KMS-11 (cell line): ENCODE results near the gene SLC16A5.

Experiments used
- H2AFZ ChIP-seq: fragments of 200-600 bp; sonication (generic); 2 replicates; pipeline ENCODE4 v1.6.1; 2016; ENCODE audit warnings: antibody characterized with exemption, mixed run types, low read depth
- H3K27ac ChIP-seq: fragments of 200-600 bp; sonication (generic); 2 replicates; pipeline ENCODE4 v1.6.1; 2016; ENCODE audit warnings: mild to moderate bottlenecking, mixed run types
- H3K27me3 ChIP-seq: fragments of 200-600 bp; sonication (generic); 2 replicates; pipeline ENCODE4 v1.6.1; 2017; ENCODE audit warnings: mild to moderate bottlenecking, low read depth, mixed run types, moderate library complexity; ENCODE audit not compliant: insufficient read depth
- H3K36me3 ChIP-seq: fragments of 200-600 bp; sonication (generic); 2 replicates; pipeline ENCODE4 v1.6.1; 2017; ENCODE audit warnings: mild to moderate bottlenecking, mixed run types; ENCODE audit not compliant: insufficient read depth
- H3K4me1 ChIP-seq: fragments of 200-600 bp; sonication (generic); 2 replicates; pipeline ENCODE4 v1.6.1; 2016; ENCODE audit warnings: mild to moderate bottlenecking, low read depth, mixed run types; ENCODE audit not compliant: poor library complexity, severe bottlenecking
- H3K4me2 ChIP-seq: fragments of 200-600 bp; sonication (generic); 2 replicates; pipeline ENCODE4 v1.7.0; 2016; ENCODE audit warnings: mild to moderate bottlenecking, mixed run types
- H3K4me3 ChIP-seq: fragments of 200-600 bp; sonication (generic); IDR thresholded peaks from 2 replicates; pipeline ENCODE4 v1.6.1; 2017; ENCODE audit warnings: low read depth, low read length, mixed read lengths; ENCODE audit not compliant: insufficient read depth
- H3K79me2 ChIP-seq: fragments of 200-600 bp; sonication (generic); 2 replicates; pipeline ENCODE4 v1.6.1; 2016; ENCODE audit warnings: low read depth, mixed run types; ENCODE audit not compliant: insufficient read depth
- H3K9ac ChIP-seq: fragments of 200-600 bp; sonication (generic); 2 replicates; pipeline ENCODE4 v1.6.1; 2016; ENCODE audit warnings: mild to moderate bottlenecking, mixed run types
- H4K20me1 ChIP-seq: fragments of 200-600 bp; sonication (generic); 2 replicates; pipeline ENCODE4 v1.6.1; 2016; ENCODE audit warnings: mild to moderate bottlenecking, mixed run types; ENCODE audit not compliant: insufficient read depth
- TF ChIP-seq, protein P1 (sequence below): fragments of 200-600 bp; sonication (generic); conservative IDR thresholded peaks from 2 replicates; pipeline ENCODE4 v1.6.1; 2017; ENCODE audit warnings: low read depth, mild to moderate bottlenecking, antibody characterized with exemption, low read length, moderate library complexity, mixed read lengths

The SLC16A5 gene

DNA sequence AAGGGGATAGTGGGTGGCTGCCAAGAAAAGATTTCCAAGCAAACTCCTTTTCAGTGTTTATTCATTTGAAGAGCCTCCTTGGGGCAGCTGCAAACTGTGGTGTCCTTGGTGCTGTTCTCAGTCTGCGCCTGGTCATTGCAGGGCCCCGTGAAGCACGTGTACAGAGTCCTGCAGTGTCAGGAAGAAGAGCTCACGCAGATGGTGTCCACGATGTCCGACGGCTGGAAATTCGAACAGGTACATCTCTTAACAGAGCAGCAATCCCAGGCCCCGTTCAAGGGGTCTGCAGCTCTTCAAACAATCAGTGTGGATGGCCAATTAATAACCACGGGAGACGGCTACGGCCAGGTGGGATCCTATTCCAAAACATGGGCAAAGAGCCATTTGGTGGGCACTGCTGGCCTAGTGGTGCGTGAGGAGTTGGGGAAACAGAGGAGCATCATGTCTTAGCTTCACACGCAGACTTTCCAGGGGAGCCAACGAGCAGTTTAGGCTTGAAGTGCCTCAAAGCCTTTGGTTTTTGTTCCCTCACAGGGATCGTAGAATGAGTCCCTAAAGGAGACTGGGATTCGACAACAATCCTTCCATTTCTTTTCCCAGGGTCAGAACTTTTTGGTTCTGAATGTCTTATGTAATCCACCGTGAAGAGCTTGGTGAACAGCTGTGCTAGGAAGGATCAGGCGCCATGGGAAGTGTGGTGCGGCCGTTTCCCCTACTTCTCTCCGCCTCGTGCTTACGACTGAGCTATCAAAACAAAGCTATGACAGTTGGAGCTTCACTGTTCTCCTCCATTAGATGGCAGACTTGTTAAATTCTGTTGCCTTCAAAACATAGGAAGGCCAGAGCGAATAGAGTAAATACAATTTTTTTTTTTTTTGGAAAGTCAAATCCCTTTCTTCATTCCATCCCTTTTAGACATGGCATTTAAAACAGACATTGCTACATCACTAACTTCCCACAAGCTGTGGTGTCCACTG is 28.1 kb upstream of the SLC16A5 start:
- Histone ChIP-seq H3K27me3 (no peaks in the 10 kb centered on the region), H3K4me2 (no peak overlapping the region), H3K36me3 (peaks cover 2% of the 10 kb centered on the region; the same call in 1 of the 2 replicates), H2AFZ (no peak overlapping the region), H3K9ac (no peak overlapping the region), H3K79me2 (no peaks in the 10 kb centered on the region), H3K27ac (no peak overlapping the region), H3K4me3 (no peak overlapping the region), H4K20me1 (no peaks in the 10 kb centered on the region), H3K4me1 (peaks cover 4% of the 10 kb centered on the region)
- TF ChIP-seq, protein P1, sequence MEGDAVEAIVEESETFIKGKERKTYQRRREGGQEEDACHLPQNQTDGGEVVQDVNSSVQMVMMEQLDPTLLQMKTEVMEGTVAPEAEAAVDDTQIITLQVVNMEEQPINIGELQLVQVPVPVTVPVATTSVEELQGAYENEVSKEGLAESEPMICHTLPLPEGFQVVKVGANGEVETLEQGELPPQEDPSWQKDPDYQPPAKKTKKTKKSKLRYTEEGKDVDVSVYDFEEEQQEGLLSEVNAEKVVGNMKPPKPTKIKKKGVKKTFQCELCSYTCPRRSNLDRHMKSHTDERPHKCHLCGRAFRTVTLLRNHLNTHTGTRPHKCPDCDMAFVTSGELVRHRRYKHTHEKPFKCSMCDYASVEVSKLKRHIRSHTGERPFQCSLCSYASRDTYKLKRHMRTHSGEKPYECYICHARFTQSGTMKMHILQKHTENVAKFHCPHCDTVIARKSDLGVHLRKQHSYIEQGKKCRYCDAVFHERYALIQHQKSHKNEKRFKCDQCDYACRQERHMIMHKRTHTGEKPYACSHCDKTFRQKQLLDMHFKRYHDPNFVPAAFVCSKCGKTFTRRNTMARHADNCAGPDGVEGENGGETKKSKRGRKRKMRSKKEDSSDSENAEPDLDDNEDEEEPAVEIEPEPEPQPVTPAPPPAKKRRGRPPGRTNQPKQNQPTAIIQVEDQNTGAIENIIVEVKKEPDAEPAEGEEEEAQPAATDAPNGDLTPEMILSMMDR, result 0 out of 2 replicates have a peak, but pooled peaks have one; percentile 14

DNA sequence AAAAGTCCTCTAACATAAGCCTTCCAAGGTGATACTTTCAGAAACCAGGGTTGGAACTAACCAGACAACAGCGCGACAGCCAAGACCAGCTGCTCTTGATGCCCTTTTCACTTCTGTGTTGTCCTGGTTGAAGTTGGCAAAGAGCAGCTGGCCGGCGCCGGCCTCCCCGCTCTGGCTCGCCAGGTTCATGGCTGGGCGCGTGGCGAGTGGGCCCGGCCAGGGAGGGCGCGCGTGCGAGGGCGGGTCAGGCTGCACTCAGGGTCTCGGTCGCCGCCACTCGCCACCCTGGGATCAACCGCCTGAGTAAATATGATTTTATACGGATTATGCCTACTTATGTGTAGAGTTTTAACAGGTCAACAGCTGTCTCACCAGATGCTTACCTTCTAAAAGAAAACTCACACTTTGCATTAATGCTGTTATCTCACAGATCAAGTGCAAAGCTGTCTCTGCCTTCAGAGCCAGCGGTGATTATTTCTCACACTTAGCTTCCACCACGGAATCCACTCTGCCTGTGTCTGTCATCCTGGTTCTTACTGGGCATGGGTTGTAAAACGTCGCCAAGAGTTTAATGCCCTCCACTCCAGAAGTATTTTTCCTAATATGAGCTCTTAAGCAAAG is 27.2 kb upstream of the SLC16A5 start:
- no peak overlapping the region for H3K9ac ChIP-seq
- H3K4me2 ChIP-seq, result no peak overlapping the region
- no peaks in the 10 kb centered on the region for H3K79me2 ChIP-seq
- H3K4me1 ChIP-seq, result peaks cover 13% of the 10 kb centered on the region
- TF ChIP-seq, protein P1, result no peak
- H3K36me3 ChIP-seq, result peaks cover 2% of the 10 kb centered on the region; the same call in 1 of the 2 replicates
- no peaks in the 10 kb centered on the region for H3K27me3 ChIP-seq
- H3K27ac ChIP-seq, result no peak overlapping the region
- no peak overlapping the region for H2AFZ ChIP-seq
- no peaks in the 10 kb centered on the region for H4K20me1 ChIP-seq
- H3K4me3 ChIP-seq, result no peak overlapping the region

DNA sequence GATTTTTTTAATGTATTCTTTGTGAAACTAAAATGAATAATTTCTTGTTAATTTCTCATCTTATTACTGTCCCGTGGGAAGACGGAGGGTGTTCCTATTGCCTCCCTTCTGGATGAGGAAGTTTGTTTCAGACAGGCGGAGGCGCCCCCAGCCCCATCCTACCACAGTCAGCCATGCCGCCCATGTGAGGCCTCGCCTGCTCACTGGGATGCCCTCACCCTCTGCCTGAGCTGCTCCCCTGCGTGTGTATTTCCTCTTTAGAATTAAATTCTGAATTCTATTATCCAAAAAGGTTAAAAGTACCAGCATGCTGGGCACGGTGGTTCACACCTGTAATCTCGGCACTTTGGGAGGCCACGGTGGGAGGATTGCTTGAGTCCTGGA is 26.7 kb upstream of the SLC16A5 start:
- peaks cover 2% of the 10 kb centered on the region; the same call in 1 of the 2 replicates for H3K36me3 ChIP-seq
- H3K4me3 ChIP-seq, result no peak overlapping the region
- TF ChIP-seq, protein P1, result no peak
- no peaks in the 10 kb centered on the region for H3K27me3 ChIP-seq
- no peak overlapping the region for H2AFZ ChIP-seq
- no peak overlapping the region for H3K9ac ChIP-seq
- H3K4me1 ChIP-seq, result peaks cover 18% of the 10 kb centered on the region
- H3K4me2 ChIP-seq, result no peak overlapping the region
- no peaks in the 10 kb centered on the region for H3K79me2 ChIP-seq
- no peak overlapping the region for H3K27ac ChIP-seq
- H4K20me1 ChIP-seq, result no peaks in the 10 kb centered on the region

DNA sequence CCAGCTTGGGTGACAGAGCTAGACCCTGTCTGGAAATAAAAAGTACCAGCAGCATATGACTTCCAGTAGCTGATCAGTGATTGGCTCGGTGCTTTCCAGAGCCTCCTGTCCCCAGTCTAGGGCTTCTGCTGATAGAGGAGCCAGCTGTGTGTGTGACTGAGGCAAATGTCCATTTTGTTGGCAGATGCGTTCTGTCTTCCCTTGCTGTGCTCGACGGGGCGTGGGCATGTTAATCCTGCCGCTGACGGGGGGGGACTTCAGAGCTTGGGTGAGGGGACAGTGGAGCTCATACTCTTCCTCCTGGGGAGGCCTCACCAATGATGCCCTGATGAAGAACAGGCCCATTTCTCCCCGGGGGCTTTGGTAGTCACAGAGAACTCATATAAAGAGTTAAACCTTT is 26.1 kb upstream of the SLC16A5 start:
- Histone ChIP-seq H4K20me1 (no peaks in the 10 kb centered on the region), H3K27ac (no peak overlapping the region), H3K27me3 (no peaks in the 10 kb centered on the region), H3K4me1 (peaks cover 24% of the 10 kb centered on the region), H2AFZ (no peak overlapping the region), H3K9ac (no peak overlapping the region), H3K4me2 (no peak overlapping the region), H3K36me3 (peaks cover 2% of the 10 kb centered on the region; the same call in 1 of the 2 replicates), H3K79me2 (no peaks in the 10 kb centered on the region), H3K4me3 (no peak overlapping the region)
- TF ChIP-seq, protein P1, result no peak
